Smooth muscle cell of the umbilical artery (primary cell): ENCODE results near the gene SLC27A3. TPM values are rescaled to one million over a fixed set of nuclear protein-coding genes. Genes with fewer than 3 reads are reported as not detected.

Experiments
- total RNA-seq: library from RNA; depleted of rRNA; stranded (reverse); fragments of >200 nt; gene quantifications from 2 replicates; pipeline ENCODE4 v1.2.3, GENCODE V29; 2014

Gene SLC27A3
- total RNA-seq, result 4.5 and 4.8 TPM in 2 replicates

GRCh38 chr1:153774780-153775457, at the start of gene SLC27A3:
Gene SLC27A3, plus strand, starts transcription at chr1:153775407. Its CDS starts 91 bp downstream, at chr1:153775498.

GRCh38 chr1:153727463-153728304, 47.5 kb upstream of the SLC27A3 start, which contains the start of gene INTS3:
Gene INTS3, plus strand, starts transcription at chr1:153728050. Its CDS starts 585 bp downstream, at chr1:153728635.

Other genes with a start within 250 kb of the SLC27A3 start
- gene S100A6, start 239.4 kb upstream of the SLC27A3 start, total RNA-seq, result 237 and 536 TPM in 2 replicates
- not detected in 2 replicates for gene S100A5, start 234.5 kb upstream of the SLC27A3 start, total RNA-seq
- 6.1 and 6.5 TPM in 2 replicates for gene S100A4, start 229.6 kb upstream of the SLC27A3 start, total RNA-seq
- gene S100A3, start 226.1 kb upstream of the SLC27A3 start, total RNA-seq, result 0.59 and 1.4 TPM in 2 replicates
- 0.59 and 1.4 TPM in 2 replicates for gene S100A2, start 209.6 kb upstream of the SLC27A3 start, total RNA-seq
- gene S100A16, start 162.3 kb upstream of the SLC27A3 start, total RNA-seq, result 146 and 351 TPM in 2 replicates
- gene S100A14, start 159.1 kb upstream of the SLC27A3 start, total RNA-seq, result not detected in 2 replicates
- 56.3 and 76.0 TPM in 2 replicates for gene S100A13, start 147.9 kb upstream of the SLC27A3 start, total RNA-seq
- under 0.01 TPM in 1 of 2 replicates, not detected in the other for gene S100A1, start 147.0 kb upstream of the SLC27A3 start, total RNA-seq
- gene CHTOP, start 141.3 kb upstream of the SLC27A3 start, total RNA-seq, result 26.7 and 31.8 TPM in 2 replicates
- gene SNAPIN, start 116.7 kb upstream of the SLC27A3 start, total RNA-seq, result 36.3 and 51.4 TPM in 2 replicates
- 166 and 199 TPM in 2 replicates for gene ILF2, start 104.4 kb upstream of the SLC27A3 start, total RNA-seq
- under 0.01 and 0.05 TPM in 2 replicates for gene NPR1, start 96.7 kb upstream of the SLC27A3 start, total RNA-seq
- gene INTS3, start 47.4 kb upstream of the SLC27A3 start, total RNA-seq, result 34.1 and 55.4 TPM in 2 replicates
- gene GATAD2B, start 147.6 kb downstream of the SLC27A3 start, total RNA-seq, result 3.6 and 8.0 TPM in 2 replicates
- 24.3 and 37.8 TPM in 2 replicates for gene DENND4B, start 171.3 kb downstream of the SLC27A3 start, total RNA-seq
- 3.9 and 5.4 TPM in 2 replicates for gene CRTC2, start 183.2 kb downstream of the SLC27A3 start, total RNA-seq
- gene SLC39A1, start 188.1 kb downstream of the SLC27A3 start, total RNA-seq, result 112 and 126 TPM in 2 replicates
- gene CREB3L4, start 192.5 kb downstream of the SLC27A3 start, total RNA-seq, result 4.8 and 5.6 TPM in 2 replicates
- gene JTB, start 202.3 kb downstream of the SLC27A3 start, total RNA-seq, result 106 and 178 TPM in 2 replicates
- gene RAB13, start 210.9 kb downstream of the SLC27A3 start, total RNA-seq, result 86.1 and 104 TPM in 2 replicates
- 272 and 781 TPM in 2 replicates for gene RPS27, start 215.4 kb downstream of the SLC27A3 start, total RNA-seq